ENCODE measurements around the gene RBM5.

The RBM5 gene

DNA sequence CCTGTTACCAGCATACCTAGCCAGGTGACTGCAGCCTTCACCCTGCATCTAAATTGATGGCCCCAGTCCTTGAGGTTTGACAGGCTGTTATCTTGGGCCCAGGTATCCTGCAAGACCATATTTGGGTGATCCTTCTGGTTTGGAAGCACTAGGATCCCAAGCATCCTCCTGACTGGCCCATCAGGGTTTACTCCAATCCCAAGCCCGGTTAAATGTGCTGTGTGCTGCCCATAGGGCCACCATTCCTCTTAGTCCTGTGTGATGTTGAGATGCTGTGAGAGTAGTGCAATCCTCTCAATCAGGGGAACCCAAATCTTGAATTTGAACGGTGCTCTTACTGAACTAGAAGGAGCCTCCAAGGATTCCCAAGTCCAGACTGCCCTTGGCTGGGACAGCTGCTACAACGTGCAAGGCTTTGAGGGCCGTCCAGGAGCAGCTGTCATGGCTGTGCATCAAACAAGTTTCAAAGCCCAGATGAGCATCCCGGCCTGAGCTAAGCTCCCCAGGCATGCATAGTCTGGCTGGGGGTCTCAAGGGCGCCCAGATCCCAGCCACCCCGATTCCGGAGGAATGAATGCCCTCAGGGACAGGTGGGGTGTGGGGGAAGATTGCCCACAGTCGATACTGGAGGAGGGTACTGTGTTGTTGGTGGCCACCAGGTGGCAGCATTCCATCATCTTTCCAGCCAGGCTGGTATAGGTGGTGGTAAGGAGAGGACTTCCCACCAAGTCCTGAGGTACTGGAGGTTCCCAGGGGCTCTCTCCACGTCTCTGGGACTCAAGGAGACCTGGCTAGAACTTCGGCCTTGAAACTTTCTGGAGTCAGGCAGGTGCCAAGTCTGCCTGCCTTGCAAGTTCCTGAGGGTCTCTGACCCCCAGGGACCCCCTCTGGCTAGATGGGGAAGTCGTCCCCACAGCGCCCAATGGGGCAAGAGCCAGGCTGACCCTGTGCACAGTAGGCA is 32.6 kb downstream of the RBM5 start:
- Histone ChIP-seq H3K4me1 (ENCODE audit: control insufficient read depth, insufficient read depth, low read length, poor library complexity, severe bottlenecking) (peaks cover 18% of the 10 kb centered on the region), H3K9me3 (ENCODE audit: control insufficient read depth, low read length) (no peaks in the 10 kb centered on the region), H3K36me3 (ENCODE audit: control insufficient read depth, insufficient read depth, low read length) (peaks cover 52% of the 10 kb centered on the region), H3K4me3 (ENCODE audit: extremely low read depth, insufficient read depth, low read length, poor library complexity, severe bottlenecking) (no peak overlapping the region), H3K27ac (ENCODE audit: low read depth, low read length, severe bottlenecking) (no peak overlapping the region)
- WGBS, 2 experiments (ENCODE audit: insufficient coverage in 2 of 2): 42 to 56% methylated on average over 9 to 12 of the region's 13 CpGs

DNA sequence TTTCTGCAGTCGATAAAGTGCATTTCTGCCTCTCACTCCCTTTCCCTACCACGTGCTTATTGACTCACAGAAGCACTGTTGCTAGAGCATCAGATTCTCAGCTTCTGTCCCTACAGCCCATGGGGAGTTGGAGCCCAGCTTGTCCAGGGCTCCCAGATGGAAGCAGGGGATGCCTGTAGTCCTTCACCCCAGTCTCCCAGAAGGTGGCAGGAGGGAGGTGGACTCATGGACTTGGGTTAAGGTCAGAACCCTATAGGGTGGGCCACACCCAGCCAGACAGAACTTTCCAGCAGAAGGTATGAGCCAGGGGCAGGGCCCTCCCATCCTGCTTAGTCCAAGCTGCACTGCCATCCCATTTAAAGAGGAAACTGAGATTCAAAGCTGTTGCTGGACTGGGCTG is 33.4 kb downstream of the RBM5 start:
- Histone ChIP-seq H3K4me3 (ENCODE audit: extremely low read depth, insufficient read depth, low read length, poor library complexity, severe bottlenecking) (no peak overlapping the region), H3K36me3 (ENCODE audit: control insufficient read depth, insufficient read depth, low read length) (peaks cover 44% of the 10 kb centered on the region), H3K4me1 (ENCODE audit: control insufficient read depth, insufficient read depth, low read length, poor library complexity, severe bottlenecking) (peaks cover 25% of the 10 kb centered on the region), H3K27ac (ENCODE audit: low read depth, low read length, severe bottlenecking) (no peak overlapping the region), H3K9me3 (ENCODE audit: control insufficient read depth, low read length) (no peaks in the 10 kb centered on the region)
- 88 to 89% methylated on average over 1 to 2 of the region's 2 CpGs for WGBS, 2 experiments (ENCODE audit: insufficient coverage in 2 of 2)

DNA sequence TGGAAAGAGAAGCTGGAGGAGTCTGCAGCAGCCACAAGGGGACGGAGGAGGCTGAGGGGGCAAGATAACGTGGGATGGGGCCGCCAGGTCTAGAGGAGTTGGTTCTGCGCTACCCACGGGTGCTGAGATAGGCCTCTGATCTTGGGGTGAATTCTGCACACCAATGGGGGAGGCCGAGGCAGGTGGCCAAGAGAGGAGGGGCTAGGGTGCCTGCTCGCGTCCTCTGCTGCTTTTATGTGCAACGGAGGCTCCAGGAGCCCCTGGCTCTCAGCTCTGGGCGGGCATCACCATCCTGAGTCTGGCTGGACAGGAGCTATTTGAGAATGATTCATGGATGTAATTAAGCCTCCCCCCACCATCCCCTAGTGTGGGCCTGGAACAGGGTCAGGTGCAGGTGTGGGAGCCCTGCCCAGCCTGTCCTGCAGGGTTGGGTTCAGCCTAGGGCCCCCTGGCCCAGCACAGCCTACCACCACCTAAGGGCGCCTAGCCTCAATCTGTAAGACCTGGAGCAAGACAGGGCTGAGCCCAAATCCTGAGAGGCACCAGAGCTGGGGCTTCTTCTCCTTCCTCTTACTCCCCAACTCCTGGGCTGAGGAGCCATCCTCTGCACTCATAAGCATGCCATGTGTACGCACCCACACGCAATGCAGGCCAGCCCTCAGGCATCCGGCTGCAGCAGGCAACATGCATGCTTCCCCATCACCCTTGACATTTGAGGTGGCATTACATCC is 34.1 kb downstream of the RBM5 start:
- Histone ChIP-seq H3K4me3 (ENCODE audit: extremely low read depth, insufficient read depth, low read length, poor library complexity, severe bottlenecking) (no peak overlapping the region), H3K27ac (ENCODE audit: low read depth, low read length, severe bottlenecking) (no peak overlapping the region), H3K9me3 (ENCODE audit: control insufficient read depth, low read length) (no peaks in the 10 kb centered on the region), H3K4me1 (ENCODE audit: control insufficient read depth, insufficient read depth, low read length, poor library complexity, severe bottlenecking) (peaks cover 26% of the 10 kb centered on the region), H3K36me3 (ENCODE audit: control insufficient read depth, insufficient read depth, low read length) (peaks cover 37% of the 10 kb centered on the region)
- WGBS, 2 experiments (ENCODE audit: insufficient coverage in 2 of 2): 96 to 97% methylated on average over 9 to 10 of the region's 14 CpGs

DNA sequence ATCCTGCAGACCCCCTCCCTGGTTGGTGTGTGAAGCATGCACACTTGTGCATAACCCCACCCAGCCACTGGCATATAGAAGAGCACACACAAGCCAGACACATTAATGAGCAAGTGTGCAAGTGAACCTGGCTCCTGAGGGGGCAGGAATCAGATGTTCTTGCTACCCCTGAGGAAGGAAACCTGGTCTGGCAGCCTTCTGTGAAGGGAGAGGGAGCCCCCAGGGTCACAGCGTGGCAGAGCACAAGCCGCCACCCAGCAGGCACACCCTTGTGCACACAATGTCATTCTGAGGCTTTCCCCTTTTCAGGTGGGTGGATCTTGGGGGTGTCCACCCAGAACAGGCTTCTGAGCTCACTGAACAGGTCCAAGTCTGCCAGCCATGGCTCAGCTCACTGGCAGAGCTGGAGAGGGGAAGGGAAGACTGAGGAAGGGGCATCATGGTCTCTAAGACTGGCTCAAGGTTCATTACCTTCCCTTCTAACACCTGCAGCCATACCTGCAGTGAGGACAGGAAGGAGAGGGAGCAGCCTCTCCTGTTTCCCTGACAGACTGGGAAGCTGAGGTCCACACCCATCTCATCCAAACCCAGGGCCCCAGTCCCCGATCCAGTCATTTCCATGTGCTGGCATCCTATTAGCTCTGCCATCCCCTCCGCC is 34.8 kb downstream of the RBM5 start:
- peaks cover 30% of the 10 kb centered on the region for H3K36me3 ChIP-seq (ENCODE audit: control insufficient read depth, insufficient read depth, low read length)
- no peak overlapping the region for H3K27ac ChIP-seq (ENCODE audit: low read depth, low read length, severe bottlenecking)
- H3K4me1 ChIP-seq (ENCODE audit: control insufficient read depth, insufficient read depth, low read length, poor library complexity, severe bottlenecking): peaks cover 26% of the 10 kb centered on the region
- H3K4me3 ChIP-seq (ENCODE audit: extremely low read depth, insufficient read depth, low read length, poor library complexity, severe bottlenecking): no peak overlapping the region
- WGBS, 2 experiments (ENCODE audit: insufficient coverage in 2 of 2): 97 to 100% methylated on average over 2 to 4 of the region's 4 CpGs
- H3K9me3 ChIP-seq (ENCODE audit: control insufficient read depth, low read length): no peaks in the 10 kb centered on the region

DNA sequence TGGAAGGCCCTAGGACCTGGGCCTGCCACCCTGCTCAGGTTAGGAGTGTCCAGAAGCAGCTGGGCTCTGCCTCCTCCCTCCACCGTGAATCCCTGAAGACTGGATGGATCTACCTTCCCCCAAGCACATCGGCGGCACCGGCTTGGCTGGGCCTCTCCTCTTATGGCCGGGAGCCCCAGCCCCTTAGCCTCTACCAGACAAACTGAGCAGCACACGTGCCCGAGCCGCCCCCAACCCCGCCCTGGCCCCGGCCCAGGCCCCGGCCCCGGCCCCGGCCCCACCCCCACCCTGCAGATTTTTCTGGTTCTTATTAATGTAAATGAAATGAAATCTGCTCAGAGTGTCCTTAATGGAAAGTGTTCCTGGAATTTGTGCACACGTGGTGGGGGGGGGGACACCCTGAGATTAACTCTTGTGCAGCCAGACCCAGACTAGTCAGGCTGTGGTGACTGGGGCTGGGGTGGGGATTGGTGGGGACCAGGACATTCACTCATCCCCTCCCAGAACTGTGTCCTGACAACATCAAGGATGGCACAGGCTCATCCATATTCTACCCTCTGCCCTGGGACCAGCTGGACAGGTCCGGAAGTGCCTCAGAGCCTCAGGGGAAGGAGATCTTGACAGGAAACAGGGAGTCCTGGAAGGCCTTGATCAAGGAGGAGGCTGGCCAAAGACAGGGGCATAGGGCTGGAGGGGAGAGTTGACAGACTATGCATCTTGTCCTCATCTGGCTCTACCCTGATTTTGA is 35.5 kb downstream of the RBM5 start:
- Histone ChIP-seq H3K36me3 (ENCODE audit: control insufficient read depth, insufficient read depth, low read length) (peaks cover 23% of the 10 kb centered on the region), H3K9me3 (ENCODE audit: control insufficient read depth, low read length) (no peaks in the 10 kb centered on the region), H3K4me1 (ENCODE audit: control insufficient read depth, insufficient read depth, low read length, poor library complexity, severe bottlenecking) (peaks cover 26% of the 10 kb centered on the region), H3K27ac (ENCODE audit: low read depth, low read length, severe bottlenecking) (no peak overlapping the region), H3K4me3 (ENCODE audit: extremely low read depth, insufficient read depth, low read length, poor library complexity, severe bottlenecking) (no peak overlapping the region)
- WGBS, 2 experiments (ENCODE audit: insufficient coverage in 2 of 2): 42 to 74% methylated on average over 2 to 5 of the region's 15 CpGs

DNA sequence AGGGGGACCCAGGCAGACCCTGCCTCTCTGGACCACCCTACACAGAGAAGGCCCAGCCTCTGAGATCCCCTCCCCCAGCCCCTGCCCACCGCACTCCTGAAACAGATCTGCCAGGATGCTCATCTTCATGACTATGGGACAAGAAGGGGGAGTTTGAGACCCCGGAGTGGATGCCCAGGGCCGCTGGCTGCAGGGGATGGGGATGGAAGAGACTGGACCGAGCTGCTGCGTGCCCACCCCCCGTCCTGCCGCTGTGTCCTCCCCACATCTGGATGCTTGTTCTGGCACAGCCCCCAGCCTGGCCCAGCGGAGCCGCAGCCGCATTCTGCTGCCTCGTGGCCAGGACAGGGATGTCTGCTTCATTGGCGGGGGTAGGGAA is 36.1 kb downstream of the RBM5 start:
- peaks cover 26% of the 10 kb centered on the region for H3K4me1 ChIP-seq (ENCODE audit: control insufficient read depth, insufficient read depth, low read length, poor library complexity, severe bottlenecking)
- H3K27ac ChIP-seq (ENCODE audit: low read depth, low read length, severe bottlenecking): no peak overlapping the region
- peaks cover 17% of the 10 kb centered on the region for H3K36me3 ChIP-seq (ENCODE audit: control insufficient read depth, insufficient read depth, low read length)
- no peak overlapping the region for H3K4me3 ChIP-seq (ENCODE audit: extremely low read depth, insufficient read depth, low read length, poor library complexity, severe bottlenecking)
- no peaks in the 10 kb centered on the region for H3K9me3 ChIP-seq (ENCODE audit: control insufficient read depth, low read length)
- 39 to 40% methylated on average over 5 to 8 of the region's 12 CpGs for WGBS, 2 experiments (ENCODE audit: insufficient coverage in 2 of 2)

DNA sequence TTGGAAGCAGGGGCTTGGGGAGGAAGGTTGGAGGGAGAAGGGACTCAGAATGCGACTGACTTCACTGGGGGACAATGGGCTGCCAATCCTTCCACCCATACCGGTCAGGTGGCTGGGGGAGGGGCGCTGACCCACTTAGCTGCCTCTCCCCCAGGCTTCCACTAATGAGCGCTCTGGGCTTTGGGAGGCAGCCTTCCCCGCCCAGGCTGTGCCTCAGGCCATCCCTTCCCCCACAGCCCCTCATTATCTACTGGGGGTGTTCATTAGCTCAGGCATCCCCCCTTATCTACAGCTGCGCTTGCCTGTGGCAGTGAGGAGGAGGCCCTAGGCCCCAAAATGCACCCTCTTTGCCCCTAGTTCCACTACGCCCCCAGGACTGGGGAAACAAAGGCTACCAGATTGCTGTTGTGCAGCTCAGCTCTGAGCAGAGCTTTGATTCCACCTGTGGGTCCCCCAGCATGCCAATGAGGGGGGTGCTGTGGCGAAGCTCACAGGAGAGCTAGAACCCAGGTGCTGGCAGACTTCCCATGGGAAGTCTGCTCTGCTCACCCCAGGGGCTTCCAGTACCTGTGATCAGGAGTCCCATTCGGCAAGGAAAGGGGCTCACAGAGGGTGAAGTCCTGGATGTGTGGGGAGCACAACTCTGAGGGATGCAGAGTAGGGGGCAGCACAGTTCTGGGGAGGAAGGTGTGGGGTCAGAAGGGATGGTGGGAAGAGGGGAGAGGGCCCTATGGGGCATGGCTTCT is 37.0 kb downstream of the RBM5 start:
- H3K4me1 ChIP-seq (ENCODE audit: control insufficient read depth, insufficient read depth, low read length, poor library complexity, severe bottlenecking): peaks cover 26% of the 10 kb centered on the region
- no peak overlapping the region for H3K27ac ChIP-seq (ENCODE audit: low read depth, low read length, severe bottlenecking)
- 84 to 100% methylated on average over 2 to 7 of the region's 9 CpGs for WGBS, 2 experiments (ENCODE audit: insufficient coverage in 2 of 2)
- H3K4me3 ChIP-seq (ENCODE audit: extremely low read depth, insufficient read depth, low read length, poor library complexity, severe bottlenecking): no peak overlapping the region
- peaks cover 9% of the 10 kb centered on the region for H3K36me3 ChIP-seq (ENCODE audit: control insufficient read depth, insufficient read depth, low read length)
- no peaks in the 10 kb centered on the region for H3K9me3 ChIP-seq (ENCODE audit: control insufficient read depth, low read length)

DNA sequence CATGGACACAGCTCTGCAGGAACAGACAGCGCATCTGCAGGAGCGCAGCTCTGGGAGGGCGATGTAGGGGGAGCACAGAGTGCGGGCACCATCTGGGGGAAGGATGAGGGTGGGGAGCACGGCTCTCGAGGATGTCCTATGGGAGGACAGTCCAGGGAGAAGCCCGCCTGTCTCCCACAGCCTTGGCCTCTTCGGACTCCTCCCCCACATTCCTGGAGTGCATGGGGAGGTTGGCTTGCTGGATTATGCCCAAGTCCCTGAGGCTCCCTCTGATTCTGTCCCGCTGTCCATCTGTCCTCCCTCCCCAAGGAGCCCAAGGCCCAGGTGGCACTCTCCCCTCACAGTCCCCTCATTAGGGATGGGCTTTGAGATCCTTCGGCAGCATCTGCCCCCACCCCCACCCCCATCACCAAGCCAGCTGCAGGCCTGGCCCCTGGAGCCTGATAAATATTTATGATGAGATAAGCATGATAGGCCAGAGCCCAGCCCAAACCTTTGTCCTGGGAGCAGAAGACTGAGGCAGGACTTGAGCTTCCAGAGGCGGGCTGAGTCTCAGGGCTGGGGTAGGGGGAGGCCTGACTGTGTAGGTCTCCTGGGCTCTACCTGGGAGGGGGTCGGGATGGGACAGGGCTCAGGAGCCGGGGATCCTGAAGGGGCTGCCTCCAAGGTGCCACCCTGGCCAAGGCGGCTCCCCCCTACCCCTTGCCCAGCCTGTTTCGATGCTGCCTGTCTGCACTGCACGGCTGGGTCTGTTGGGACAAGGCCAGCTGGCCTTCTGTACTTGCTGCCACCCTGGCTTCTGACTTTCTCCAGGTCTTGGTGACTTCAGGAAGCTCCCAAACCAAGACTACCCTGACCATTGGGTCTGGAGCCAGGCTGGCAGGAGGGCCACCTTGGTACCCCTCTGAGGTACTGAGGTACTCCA is 37.8 kb downstream of the RBM5 start:
- peaks cover 8% of the 10 kb centered on the region for H3K36me3 ChIP-seq (ENCODE audit: control insufficient read depth, insufficient read depth, low read length)
- 89 to 95% methylated on average over 7 to 13 of the region's 16 CpGs for WGBS, 2 experiments (ENCODE audit: insufficient coverage in 2 of 2)
- H3K9me3 ChIP-seq (ENCODE audit: control insufficient read depth, low read length): no peaks in the 10 kb centered on the region
- H3K4me1 ChIP-seq (ENCODE audit: control insufficient read depth, insufficient read depth, low read length, poor library complexity, severe bottlenecking): peaks cover 26% of the 10 kb centered on the region
- H3K4me3 ChIP-seq (ENCODE audit: extremely low read depth, insufficient read depth, low read length, poor library complexity, severe bottlenecking): no peak overlapping the region
- no peak overlapping the region for H3K27ac ChIP-seq (ENCODE audit: low read depth, low read length, severe bottlenecking)

DNA sequence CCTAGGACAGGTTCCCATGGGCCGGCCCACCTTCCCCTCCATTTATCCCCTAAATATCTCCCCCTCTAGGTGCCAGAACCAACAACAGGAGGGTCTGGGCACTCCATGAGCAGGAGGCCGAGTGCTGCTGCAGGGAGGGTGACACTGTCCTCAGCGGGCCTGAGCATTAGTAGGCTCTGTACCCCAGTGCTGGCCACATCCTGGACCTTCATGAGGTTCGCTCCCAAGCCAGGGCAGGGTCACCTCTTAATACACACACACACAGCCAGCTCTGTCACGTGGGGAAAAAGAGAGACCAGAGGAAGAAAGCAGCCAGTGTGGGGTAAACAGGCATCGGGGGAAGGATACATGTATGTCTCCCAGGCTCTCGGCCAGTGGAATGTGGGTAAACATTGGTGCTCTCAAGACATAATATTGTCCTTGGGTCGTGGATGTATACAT is 38.6 kb downstream of the RBM5 start:
- peaks cover 26% of the 10 kb centered on the region for H3K4me1 ChIP-seq (ENCODE audit: control insufficient read depth, insufficient read depth, low read length, poor library complexity, severe bottlenecking)
- no peak overlapping the region for H3K4me3 ChIP-seq (ENCODE audit: extremely low read depth, insufficient read depth, low read length, poor library complexity, severe bottlenecking)
- H3K36me3 ChIP-seq (ENCODE audit: control insufficient read depth, insufficient read depth, low read length): peaks cover 2% of the 10 kb centered on the region
- no peaks in the 10 kb centered on the region for H3K9me3 ChIP-seq (ENCODE audit: control insufficient read depth, low read length)
- WGBS, 2 experiments (ENCODE audit: insufficient coverage in 2 of 2): 95 to 98% methylated on average over 5 to 6 of the region's 8 CpGs
- H3K27ac ChIP-seq (ENCODE audit: low read depth, low read length, severe bottlenecking): no peak overlapping the region

Measured in mesodermal cell (in vitro differentiated cells).